Measurements from ENCODE around the gene YLPM1.

GRCh38 chr14:74835645-74836250 is 72.6 kb downstream of the YLPM1 start:
- TF ChIP-seq CTCF (IDR thresholded peaks at IDR 0.05) = no peak
- no peak for TF ChIP-seq POLR2A (IDR thresholded peaks at IDR 0.05)
